Mesenteric fat pad (tissue), 1 donor: ENCODE data around the gene GFI1. TPM values are rescaled to one million over a fixed set of nuclear protein-coding genes. Genes with fewer than 3 reads are reported as not detected.
"Not testable (repeated sequence)": the region's sequence is repeated elsewhere in the genome, so short reads cannot be mapped to it uniquely, and the experiment has no call there.

Experiments
- DNase-seq: peaks from one replicate; pipeline ENCODE4 v3.0.0-alpha.2; 2020; ENCODE audit warnings: low spot score
- long read RNA-seq: library from polyadenylated mRNA; unstranded; transcript quantifications from one replicate; pipeline ENCODE4 v2.0.0, GENCODE V29; 2020
- total RNA-seq: library from RNA; stranded (reverse); fragmentation: NEBNext Ultra II Directional; extraction: Animal tissue kit (Norgen Biotek cat#: 25700); gene quantifications from one replicate; pipeline ENCODE4 v1.2.1, GENCODE V29; 2021
- donor health status: DM: yes; HTN: yes; CAD: no.

GFI1 gene
- 0.51 TPM for total RNA-seq
- long read RNA-seq: 0 reads

GRCh38 chr1:92486251-92487077, at the start of gene GFI1:
TSS of gene GFI1 (minus strand) at chr1:92486925. CDS start at chr1:92483487, 3,438 bp downstream.
- DNase-seq: no peak

DNA sequence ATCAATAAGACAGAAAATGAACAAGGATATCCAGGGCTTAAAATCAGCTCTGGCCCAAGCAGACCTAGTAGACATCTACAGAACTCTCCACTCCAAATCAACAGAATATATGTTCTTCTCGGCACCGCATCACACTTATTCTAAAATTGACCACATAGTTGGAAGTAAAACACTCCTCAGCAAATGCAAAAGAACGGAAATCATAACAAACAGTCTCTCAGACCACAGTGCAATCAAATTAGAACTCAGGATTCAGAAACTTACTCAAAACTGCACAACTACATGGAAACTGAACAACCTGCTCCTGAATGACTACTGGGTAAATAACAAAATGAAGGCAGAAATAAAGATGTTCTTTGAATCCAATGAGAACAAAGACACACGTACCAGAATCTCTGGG, 45.6 kb upstream of the GFI1 start:
- not testable (repeated sequence) for DNase-seq

DNA sequence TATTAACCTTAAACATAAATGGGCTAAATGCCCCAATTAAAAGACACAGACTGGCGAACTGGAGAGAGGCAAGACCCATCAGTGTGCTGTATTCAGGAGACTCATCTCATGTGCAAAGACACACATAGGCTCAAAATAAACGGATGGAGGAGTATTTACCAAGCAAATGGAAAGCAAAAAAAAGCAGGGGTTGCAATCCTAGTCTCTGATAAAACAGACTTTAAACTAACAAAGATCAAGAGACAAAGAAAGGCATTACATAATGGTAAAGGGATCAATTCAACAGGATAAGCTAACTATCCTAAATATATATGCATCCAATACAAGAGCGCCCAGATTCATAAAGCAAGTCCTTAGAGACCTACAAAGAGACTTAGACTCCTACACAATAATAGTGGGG, 45.2 kb upstream of the GFI1 start:
- not testable (repeated sequence) for DNase-seq

GRCh38 chr1:92527670-92528069, 40.9 kb upstream of the GFI1 start:
- DNase-seq: no peak

DNA sequence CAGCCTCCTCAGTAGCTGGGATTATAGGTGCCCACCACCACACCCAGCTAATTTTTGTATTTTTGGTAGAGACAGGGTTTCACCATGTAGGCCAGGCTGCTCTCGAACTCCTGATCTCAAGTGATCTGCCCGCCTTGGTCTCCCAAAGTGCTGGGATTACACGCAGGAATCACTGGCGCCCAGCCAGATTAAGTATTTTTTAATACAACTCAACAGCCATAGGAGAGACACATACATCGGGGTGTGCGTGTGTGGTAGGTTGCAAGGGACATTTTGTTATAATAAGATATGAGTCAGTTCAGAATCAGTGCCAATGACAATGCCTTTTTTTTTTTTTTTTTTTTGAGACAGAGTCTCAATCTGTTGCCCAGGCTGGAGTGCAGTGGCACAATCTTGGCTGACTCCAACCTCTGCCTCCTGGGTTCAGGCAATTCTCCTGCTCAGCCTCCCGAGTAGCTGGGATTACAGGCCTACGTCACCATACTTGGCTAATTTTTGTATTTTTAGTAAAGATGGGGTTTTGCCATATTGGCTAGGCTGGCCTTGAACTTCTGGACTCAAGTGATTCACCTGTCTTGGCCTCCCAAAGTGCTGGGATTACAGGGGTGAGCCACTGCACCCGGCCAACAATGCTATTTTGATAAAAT, 38.3 kb upstream of the GFI1 start:
- DNase-seq: not testable (repeated sequence)

DNA sequence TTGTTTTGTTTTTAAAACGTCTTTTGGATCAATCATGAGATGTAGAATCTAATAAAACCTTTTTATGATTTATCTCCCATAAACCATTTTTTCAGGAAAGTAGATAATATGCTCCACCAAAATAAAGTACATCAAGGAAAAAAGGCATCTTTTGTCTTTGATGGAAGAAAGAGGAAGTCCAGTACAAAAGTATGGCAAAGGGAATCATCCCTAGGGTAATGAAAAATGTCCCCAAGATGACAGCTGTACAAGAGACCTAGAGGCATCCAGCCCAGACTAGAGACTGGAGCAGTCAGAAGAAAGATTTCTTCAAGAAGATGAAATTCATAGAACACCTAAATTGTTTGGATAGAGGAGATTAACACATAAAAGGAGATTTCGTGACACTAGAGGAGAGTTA, 32.3 kb upstream of the GFI1 start:
- DNase-seq: no peak

- DNase-seq: no peak
Observed at GRCh38 chr1:92516574-92516973, 29.8 kb upstream of the GFI1 start.

- DNase-seq: no peak
Observed at GRCh38 chr1:92515796-92516201, 29.1 kb upstream of the GFI1 start.

DNA sequence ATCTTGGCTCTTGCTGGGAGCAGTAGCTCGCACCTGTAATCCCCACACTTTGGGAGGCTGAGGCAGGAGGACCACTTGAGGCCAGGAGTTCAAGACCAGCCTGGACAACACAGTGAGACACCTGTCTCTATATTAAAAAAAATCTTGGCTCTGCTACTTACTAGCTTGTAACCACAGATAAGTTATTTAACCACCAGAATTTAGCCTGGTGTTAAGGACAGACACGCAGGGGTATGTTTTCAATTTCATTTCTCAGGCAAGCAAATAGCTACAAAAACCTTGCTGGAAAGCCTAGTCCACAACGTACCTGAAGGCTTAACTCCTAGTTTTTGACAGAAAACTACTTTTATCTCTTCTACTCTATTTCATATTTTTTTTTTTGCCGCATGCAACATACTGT, 24.8 kb upstream of the GFI1 start:
- no peak for DNase-seq

GRCh38 chr1:92509619-92510018, 22.9 kb upstream of the GFI1 start:
- DNase-seq: no peak

- no peak for DNase-seq
Observed at GRCh38 chr1:92505015-92505692, 18.4 kb upstream of the GFI1 start.

DNA sequence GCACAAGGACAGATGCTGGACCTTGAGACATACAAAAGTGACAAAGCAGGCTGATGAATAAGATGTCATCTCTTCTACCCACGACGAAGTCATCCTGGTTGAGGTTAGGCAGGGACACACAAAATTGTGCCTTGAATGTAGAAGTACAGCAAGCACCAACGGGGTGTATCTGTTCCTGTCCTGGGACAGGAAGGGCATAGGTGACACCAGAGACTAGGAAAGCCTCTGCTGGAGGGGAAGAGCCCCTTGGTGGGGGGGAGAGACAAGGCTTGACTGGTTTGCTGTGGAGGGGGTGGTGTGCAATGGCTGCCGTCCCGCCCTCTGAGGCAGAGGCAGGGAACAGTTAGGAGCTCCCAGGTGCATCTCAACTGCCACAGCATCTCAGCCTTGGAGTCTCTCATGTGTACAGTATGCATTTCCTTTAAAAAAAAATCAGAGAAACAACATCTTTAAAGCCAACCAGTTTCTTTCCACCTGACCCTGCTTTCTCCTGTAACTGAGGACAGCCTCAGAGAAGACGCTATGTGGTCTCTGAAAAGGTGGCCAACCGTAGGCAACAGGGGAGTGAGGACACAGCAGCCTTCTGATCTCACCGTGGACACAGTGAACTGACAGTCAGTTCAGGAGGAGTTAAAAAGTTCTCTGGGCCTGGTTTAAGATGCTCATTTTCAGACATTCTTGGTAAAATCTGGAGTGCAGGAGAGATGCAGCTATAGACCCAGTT, 17.7 kb upstream of the GFI1 start:
- DNase-seq: no peak

- DNase-seq: no peak
Observed at GRCh38 chr1:92503926-92504285, 17.2 kb upstream of the GFI1 start.

DNA sequence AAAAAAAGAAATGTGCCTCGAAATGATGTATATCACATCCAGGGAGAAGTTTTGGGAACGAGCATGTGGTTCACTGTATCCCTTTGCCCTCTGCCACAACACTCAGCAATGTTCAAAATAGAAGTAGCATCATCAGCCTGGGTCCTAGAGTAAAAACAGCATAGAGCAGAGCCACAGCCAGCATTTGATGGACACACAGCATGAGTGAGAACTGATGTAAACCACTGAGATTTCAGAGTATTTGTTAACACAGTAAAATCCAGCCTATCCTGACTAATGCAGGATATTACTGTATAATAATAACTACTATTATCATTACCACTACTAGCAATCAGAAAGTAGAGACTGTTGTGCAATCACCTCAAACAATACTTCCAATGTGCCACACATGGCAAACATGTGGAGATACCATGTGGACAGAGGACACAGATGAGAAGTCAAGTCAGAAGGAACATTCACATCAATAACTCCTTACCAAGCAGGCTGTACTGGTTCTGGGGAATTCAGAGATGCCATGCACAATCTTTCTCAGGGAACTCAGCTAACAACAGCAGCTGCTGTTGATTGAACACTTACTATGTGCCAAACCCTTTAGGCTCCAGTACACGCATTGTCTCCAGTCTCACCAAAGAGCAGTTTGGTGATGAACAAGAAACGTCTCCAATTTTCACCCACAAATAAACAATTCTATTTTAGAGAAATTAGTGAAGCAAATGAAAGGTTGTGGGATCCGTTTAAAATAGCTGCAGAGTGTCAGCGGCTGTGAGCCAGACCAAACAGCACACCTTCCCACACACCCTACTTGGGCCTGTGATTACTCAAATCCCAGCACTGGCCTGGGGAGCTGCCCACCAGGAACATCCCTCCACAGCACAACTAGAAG, 16.6 kb upstream of the GFI1 start:
- no peak for DNase-seq

DNA sequence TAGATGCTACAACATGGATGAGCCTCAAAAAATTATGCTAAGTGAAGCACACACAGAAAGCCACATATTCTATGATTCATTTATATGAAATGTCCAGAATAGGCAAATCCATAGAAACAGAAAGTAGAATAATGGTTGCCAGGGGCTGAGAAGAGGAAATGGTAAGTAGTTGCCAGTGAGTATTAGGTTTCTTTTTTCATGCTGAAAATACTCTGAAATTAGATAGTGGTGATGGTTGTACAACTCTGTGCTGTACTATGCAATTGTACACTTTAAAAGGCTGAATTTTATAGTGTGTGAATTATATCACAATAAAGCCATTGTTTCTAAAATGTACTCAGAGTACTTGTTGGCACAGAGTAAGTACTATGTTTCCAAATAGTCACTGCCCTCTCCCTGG, 15.5 kb upstream of the GFI1 start:
- DNase-seq: no peak

GRCh38 chr1:92500552-92500951, 13.8 kb upstream of the GFI1 start:
- no peak for DNase-seq

DNA sequence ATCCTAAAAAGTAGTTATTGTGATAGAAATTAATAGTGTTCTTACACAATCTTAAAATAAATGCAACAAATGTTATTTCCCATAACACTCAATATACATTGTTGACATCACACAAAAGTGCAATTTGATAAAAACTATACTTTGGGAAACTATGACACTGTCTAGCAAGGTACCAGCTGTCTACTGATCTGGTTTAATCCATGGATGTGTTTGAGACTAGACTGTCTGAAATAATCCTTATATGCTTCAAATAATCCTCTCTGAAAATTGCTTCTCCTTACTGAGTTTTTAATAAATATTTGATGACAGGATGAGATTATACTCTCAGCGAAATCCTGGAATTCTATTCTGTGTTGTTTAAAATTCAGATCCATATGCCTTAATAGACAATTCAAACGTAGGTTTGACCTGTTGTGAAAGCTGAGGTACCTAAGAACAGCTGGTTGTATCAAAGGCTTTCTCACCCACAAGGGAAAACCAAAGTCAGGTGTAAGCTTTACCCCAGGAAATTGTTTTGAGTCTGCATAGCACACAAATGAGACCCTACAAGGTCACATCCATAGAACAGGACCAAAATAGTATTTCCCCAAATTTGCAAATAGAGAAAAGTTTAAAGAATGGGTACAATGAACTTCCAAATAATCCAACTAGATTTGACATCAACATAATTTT, 8.8 kb upstream of the GFI1 start:
- DNase-seq: no peak

DNA sequence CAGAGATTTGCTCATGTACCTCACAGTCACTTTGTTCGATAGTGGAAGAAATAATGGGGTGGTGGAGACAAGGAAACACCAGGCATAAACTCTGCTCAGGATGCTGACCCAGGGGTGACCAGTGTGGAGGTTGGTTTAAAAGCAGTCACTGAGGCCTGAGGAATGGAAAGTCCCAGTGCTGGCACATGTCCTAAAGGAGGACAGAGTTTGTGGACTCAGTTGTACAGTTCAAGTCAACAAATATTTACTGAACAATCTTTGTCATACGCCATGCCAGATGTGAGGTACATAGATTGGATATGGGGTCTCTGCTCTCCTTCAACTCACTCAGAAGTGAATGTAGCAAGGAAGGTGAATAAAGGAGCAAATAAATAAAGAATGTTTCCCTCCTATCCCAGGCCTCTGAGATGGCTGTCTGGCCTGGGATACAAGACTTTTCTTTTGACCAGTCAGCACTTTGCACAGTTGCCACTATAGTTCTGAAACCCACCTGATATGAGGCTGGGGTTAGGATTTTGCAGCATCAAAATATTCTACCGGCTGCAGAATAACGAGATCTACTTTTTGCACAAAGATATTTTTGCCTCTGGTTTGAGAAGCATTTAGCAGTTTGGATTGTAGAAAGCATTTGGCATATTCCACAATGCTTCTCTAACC, 7.9 kb upstream of the GFI1 start:
- DNase-seq: no peak

DNA sequence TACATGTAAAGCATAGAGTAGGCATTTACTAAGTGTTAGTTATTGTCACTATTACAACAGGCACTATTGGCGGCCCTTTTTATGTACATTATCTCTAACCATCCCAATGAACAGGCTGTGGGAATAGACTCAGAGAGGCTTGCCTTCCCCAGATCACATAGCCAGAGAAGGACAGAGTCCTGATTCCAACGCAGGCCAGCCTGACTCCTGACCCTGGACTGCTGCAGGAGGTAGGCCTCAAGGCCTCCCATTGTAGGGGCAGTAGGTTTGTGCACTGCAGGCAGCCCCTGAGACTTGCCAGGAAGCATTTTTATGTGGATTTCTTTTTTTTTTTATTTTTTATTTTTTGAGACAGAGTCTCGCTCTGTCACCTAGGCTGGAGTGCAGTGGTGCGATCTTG, 6.4 kb upstream of the GFI1 start:
- no peak for DNase-seq

- no peak for DNase-seq
Observed at GRCh38 chr1:92488832-92489231, 2.1 kb upstream of the GFI1 start.
